GM10248 (cell line): ENCODE results near the gene PRKCE.

Experiments
- CTCF ChIA-PET: fragments of 300-600 bp; sonication (Branson Sonifier 250); formaldehyde crosslinking; extraction: SDS; loops from one replicate; lab custom pipeline; 2021; ENCODE audit warnings: antibody characterized with exemption; lab: Yijun Ruan, JAX
- POLR2A ChIA-PET: fragments of 350-650 bp; sonication (Branson Sonifier 250); formaldehyde crosslinking; extraction: SDS; loops from one replicate; lab custom pipeline; 2020; ENCODE audit warnings: antibody characterized with exemption; lab: Yijun Ruan, JAX
- DNase-seq: peaks from one replicate; pipeline ENCODE4 v3.0.0; 2012; ENCODE audit errors: extremely low spot score
- CTCF ChIP-seq: IDR thresholded peaks from 2 replicates; pipeline ENCODE4 v1.5.1; 2012; ENCODE audit warnings: mild to moderate bottlenecking, low read depth; ENCODE audit errors: extremely low read depth, missing control alignments, control extremely low read depth

Gene PRKCE

DNA sequence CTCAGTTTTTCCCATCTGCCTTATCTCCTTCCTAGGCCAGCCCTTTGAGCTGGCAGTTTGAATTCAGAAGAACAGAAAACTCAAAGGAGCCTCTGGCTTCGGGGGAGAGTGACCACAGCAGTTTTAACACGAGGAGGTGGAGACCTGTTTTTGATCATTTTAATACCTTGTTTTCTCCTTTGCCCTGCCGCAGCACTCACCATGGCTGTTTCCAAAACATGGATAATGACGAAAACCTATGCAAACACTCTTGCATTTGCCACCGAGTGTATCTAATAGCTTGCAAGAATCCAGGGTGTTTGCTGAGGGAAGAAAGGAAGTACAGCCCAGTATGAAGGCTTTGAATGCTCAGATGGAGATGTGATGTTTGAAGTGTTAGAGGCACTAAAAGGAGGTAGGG is 167.1 kb downstream of the PRKCE start:
- no peak for DNase-seq
- CTCF ChIA-PET = interaction anchor here (2.1 kb wide), 2 partner anchors 12 to 15 kb away, joined by 7 read pairs; no protein-coding TSS in a partner anchor
- TF ChIP-seq CTCF = no peak
- POLR2A ChIA-PET = no interaction called here

DNA sequence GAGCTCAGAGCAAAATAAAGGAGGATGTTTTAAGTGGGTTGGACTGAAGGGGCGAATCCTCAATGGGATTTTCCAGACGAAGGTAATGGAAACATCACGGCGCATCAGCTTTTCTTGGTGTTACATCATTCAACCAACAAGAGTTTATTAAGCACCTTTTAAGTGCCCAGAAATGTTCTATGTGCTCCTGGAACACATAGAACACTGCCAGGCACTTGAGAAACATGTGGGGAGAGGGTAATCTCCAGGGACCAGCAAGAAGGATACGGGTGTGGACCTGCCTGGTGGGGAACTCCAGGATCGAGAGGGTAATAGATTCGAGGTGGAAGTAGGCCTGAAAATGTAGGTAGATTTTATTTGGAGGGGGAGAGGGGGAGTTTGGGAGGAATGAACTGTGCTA is 168.6 kb downstream of the PRKCE start:
- no peak for DNase-seq
- POLR2A ChIA-PET = no interaction called here
- CTCF ChIA-PET = interaction anchor here (2.1 kb wide), 2 partner anchors 13 to 14 kb away, joined by 7 read pairs; no protein-coding TSS in a partner anchor
- TF ChIP-seq CTCF = no peak

- ChIA-PET CTCF (interaction anchor here (1.3 kb wide), 1 partner anchor 12 kb away, joined by 3 read pairs; no protein-coding TSS in a partner anchor), POLR2A (no interaction called here)
- no peak for DNase-seq
- no peak for TF ChIP-seq CTCF
Measured at GRCh38 chr2:45821558-45822271, 170.2 kb downstream of the PRKCE start.

GRCh38 chr2:45822272-45822630 is 170.8 kb downstream of the PRKCE start:
- POLR2A ChIA-PET = no interaction called here
- no peak for DNase-seq
- CTCF ChIA-PET = interaction anchor here (1.3 kb wide), 1 partner anchor 12 kb away, joined by 3 read pairs; no protein-coding TSS in a partner anchor
- TF ChIP-seq CTCF = no peak

GRCh38 chr2:45823723-45824206 is 172.3 kb downstream of the PRKCE start:
- no peak for DNase-seq
- TF ChIP-seq CTCF = no peak
- CTCF ChIA-PET = interaction anchor here (1.4 to 1.7 kb wide), 2 partner anchors 13 to 66 kb away, joined by 4 to 5 read pairs; no protein-coding TSS in a partner anchor
- POLR2A ChIA-PET = no interaction called here

- ChIA-PET CTCF (interaction anchor here (0.8 to 1.6 kb wide), 5 partner anchors 11 to 98 kb away, joined by 3 read pairs; no protein-coding TSS in a partner anchor), POLR2A (no interaction called here)
- no peak for DNase-seq
- peak; percentile 21 for TF ChIP-seq CTCF
Measured at GRCh38 chr2:45825001-45825651, 173.7 kb downstream of the PRKCE start.
